ENCODE measurements around the gene FAM234B. TPM values are rescaled to one million over a fixed set of nuclear protein-coding genes. Genes with fewer than 3 reads are reported as not detected.
"Not testable (repeated sequence)": the region's sequence is repeated elsewhere in the genome, so short reads cannot be mapped to it uniquely, and the experiment has no call there.

Gene FAM234B
- total and polyA plus RNA-seq, 2 experiments from 2014 or later, result 9.5 to 21.1 TPM

GRCh38 chr12:13082861-13083260, 38.7 kb downstream of the FAM234B start:
- Mint-ChIP-seq H3K27me3 (ENCODE audit: insufficient read depth, low read depth, poor library complexity) (peaks cover 12% of the 10 kb centered on the region), H3K4me1 (peaks cover 30% of the 10 kb centered on the region), H3K36me3 (ENCODE audit: low read depth) (peaks cover 72% of the 10 kb centered on the region), H3K4me3 (no peak overlapping the region), H3K9me3 (no peaks in the 10 kb centered on the region), H3K27ac (no peak overlapping the region; the same call in 1 of the 2 replicates)
- ATAC-seq (no peak), DNase-seq (ENCODE audit: low spot score) (no peak)
- Histone ChIP-seq H2AFZ (no peak overlapping the region), H3K4me3 (no peak overlapping the region), H4K20me1 (replicated peaks; ENCODE audit: insufficient read depth) (no peaks in the 10 kb centered on the region), H3K4me1 (ENCODE audit: insufficient read depth) (peaks cover 18% of the 10 kb centered on the region), H3K9me2 (ENCODE audit: insufficient read depth) (no peaks in the 10 kb centered on the region), H3K4me2 (no peak overlapping the region), H3K79me2 (replicated peaks; ENCODE audit: insufficient read depth) (no peaks in the 10 kb centered on the region), H3K36me3 (ENCODE audit: insufficient read depth) (peaks cover 7% of the 10 kb centered on the region; the same call in 1 of the 2 replicates), H3K27me3 (ENCODE audit: insufficient read depth) (no peaks in the 10 kb centered on the region), H3K27ac (ENCODE audit: low read depth) (no peak overlapping the region), H3F3A (replicated peaks; ENCODE audit: low read depth) (no peaks in the 10 kb centered on the region)
- TF ChIP-seq CTCF (conservative IDR thresholded peaks at IDR 0.05; ENCODE audit: low read depth in 2 of 2) (no peak), ZNF331 (CRISPR knock-in tag; IDR thresholded peaks at IDR 0.05; ENCODE audit: low read depth) (no peak), REST (IDR thresholded peaks at IDR 0.05; ENCODE audit: unreplicated experiment) (no peak), JUNB (IDR thresholded peaks at IDR 0.05; ENCODE audit: unreplicated experiment) (no peak), STAT1 (IDR thresholded peaks at IDR 0.05; ENCODE audit: unreplicated experiment) (no peak), CREB1 (CRISPR knock-in tag; IDR thresholded peaks at IDR 0.05; ENCODE audit: low read depth) (no peak), POLR2AphosphoS5 (IDR thresholded peaks at IDR 0.05; ENCODE audit: low read depth) (no peak)

- H3K27me3 Mint-ChIP-seq (ENCODE audit: insufficient read depth, low read depth, poor library complexity), result peaks cover 12% of the 10 kb centered on the region
- not testable (repeated sequence) for H3K9me2 ChIP-seq (ENCODE audit: insufficient read depth); H3K4me2 ChIP-seq; H3K27ac Mint-ChIP-seq; ATAC-seq; H3K9me3 Mint-ChIP-seq; H3K27ac ChIP-seq (ENCODE audit: low read depth); H3K36me3 ChIP-seq (ENCODE audit: insufficient read depth); H3K27me3 ChIP-seq (ENCODE audit: insufficient read depth); H3K79me2 ChIP-seq (replicated peaks; ENCODE audit: insufficient read depth); H4K20me1 ChIP-seq (replicated peaks; ENCODE audit: insufficient read depth); H3K4me3 ChIP-seq; DNase-seq (ENCODE audit: low spot score); H2AFZ ChIP-seq; H3F3A ChIP-seq (replicated peaks; ENCODE audit: low read depth); H3K4me3 Mint-ChIP-seq
- H3K4me1 ChIP-seq (ENCODE audit: insufficient read depth), result peaks cover 18% of the 10 kb centered on the region
- peaks cover 36% of the 10 kb centered on the region for H3K4me1 Mint-ChIP-seq
- H3K36me3 Mint-ChIP-seq (ENCODE audit: low read depth), result peaks cover 67% of the 10 kb centered on the region
These were observed 39.5 kb downstream of the FAM234B start for GRCh38 chr12:13083638-13084037.

Data from GM23338 (cell line).